Measurements from ENCODE around the gene PSMB4. TPM values are rescaled to one million over a fixed set of nuclear protein-coding genes. Genes with fewer than 3 reads are reported as not detected.

The PSMB4 gene
- total RNA-seq, 1 experiment from 2014 or later = 565 TPM

- no peak overlapping the region for H3K4me3 ChIP-seq (ENCODE audit: low read depth, low read length, poor library complexity, severe bottlenecking)
- no peaks in the 10 kb centered on the region for H3K27me3 ChIP-seq (replicated peaks; ENCODE audit: insufficient read depth, low read depth, low read length, poor library complexity)
- intact Hi-C loops (cut with micrococcal nuclease; ENCODE audit: unreplicated experiment) = no loop called here
- DNase-seq (ENCODE audit: low spot score) = no peak
- H3K27ac ChIP-seq (ENCODE audit: low read depth, low read length, poor library complexity, severe bottlenecking) = no peak overlapping the region
- ChIA-PET POLR2A (ENCODE audit: low non-redundant PET) (no interaction called here), CTCF (no interaction called here)
- H3K4me1 ChIP-seq (ENCODE audit: insufficient read depth, low read length, poor library complexity, severe bottlenecking) = peaks cover 8% of the 10 kb centered on the region
- TF ChIP-seq CTCF (conservative IDR thresholded peaks at IDR 0.05; ENCODE audit: low read depth, low read length) = no peak
- no peak for TF ChIP-seq EZH2 (IDR thresholded peaks at IDR 0.05; ENCODE audit: borderline replicate concordance, low read depth, low read length, poor library complexity, severe bottlenecking)
- H3K9me3 ChIP-seq (ENCODE audit: low read depth, low read length, poor library complexity, severe bottlenecking) = no peaks in the 10 kb centered on the region
- peaks cover 69% of the 10 kb centered on the region for H3K36me3 ChIP-seq (ENCODE audit: insufficient read depth, low read length, poor library complexity, severe bottlenecking)
- no TSS peak for BruUV-seq (replicated peaks)
Observed at GRCh38 chr1:151401860-151402259, 2.5 kb downstream of the PSMB4 start.

- ChIA-PET CTCF (no interaction called here), POLR2A (ENCODE audit: low non-redundant PET) (no interaction called here)
- Histone ChIP-seq H3K4me3 (ENCODE audit: low read depth, low read length, poor library complexity, severe bottlenecking) (no peak overlapping the region), H3K36me3 (ENCODE audit: insufficient read depth, low read length, poor library complexity, severe bottlenecking) (peaks cover 76% of the 10 kb centered on the region), H3K27me3 (replicated peaks; ENCODE audit: insufficient read depth, low read depth, low read length, poor library complexity) (no peaks in the 10 kb centered on the region), H3K27ac (ENCODE audit: low read depth, low read length, poor library complexity, severe bottlenecking) (peak overlapping the region; percentile 7), H3K4me1 (ENCODE audit: insufficient read depth, low read length, poor library complexity, severe bottlenecking) (peaks cover 8% of the 10 kb centered on the region), H3K9me3 (ENCODE audit: low read depth, low read length, poor library complexity, severe bottlenecking) (no peaks in the 10 kb centered on the region)
- no peak for DNase-seq (ENCODE audit: low spot score)
- intact Hi-C loops (cut with micrococcal nuclease; ENCODE audit: unreplicated experiment) = no loop called here
- BruUV-seq (replicated peaks) = no TSS peak
- TF ChIP-seq EZH2 (IDR thresholded peaks at IDR 0.05; ENCODE audit: borderline replicate concordance, low read depth, low read length, poor library complexity, severe bottlenecking) (no peak), CTCF (conservative IDR thresholded peaks at IDR 0.05; ENCODE audit: low read depth, low read length) (no peak)
Observed at GRCh38 chr1:151402764-151403163, 3.4 kb downstream of the PSMB4 start.

GRCh38 chr1:151403612-151404011 is 4.2 kb downstream of the PSMB4 start:
- H3K4me3 ChIP-seq (ENCODE audit: low read depth, low read length, poor library complexity, severe bottlenecking) = no peak overlapping the region
- TF ChIP-seq CTCF (conservative IDR thresholded peaks at IDR 0.05; ENCODE audit: low read depth, low read length) = no peak
- no peak for TF ChIP-seq EZH2 (IDR thresholded peaks at IDR 0.05; ENCODE audit: borderline replicate concordance, low read depth, low read length, poor library complexity, severe bottlenecking)
- CTCF ChIA-PET = no interaction called here
- peaks cover 85% of the 10 kb centered on the region for H3K36me3 ChIP-seq (ENCODE audit: insufficient read depth, low read length, poor library complexity, severe bottlenecking)
- intact Hi-C loops (cut with micrococcal nuclease; ENCODE audit: unreplicated experiment) = no loop called here
- DNase-seq (ENCODE audit: low spot score) = no peak
- peaks cover 8% of the 10 kb centered on the region for H3K4me1 ChIP-seq (ENCODE audit: insufficient read depth, low read length, poor library complexity, severe bottlenecking)
- POLR2A ChIA-PET (ENCODE audit: low non-redundant PET) = no interaction called here
- peak overlapping the region; percentile 7 for H3K27ac ChIP-seq (ENCODE audit: low read depth, low read length, poor library complexity, severe bottlenecking)
- H3K27me3 ChIP-seq (replicated peaks; ENCODE audit: insufficient read depth, low read depth, low read length, poor library complexity) = no peaks in the 10 kb centered on the region
- TSS peak; percentile 10 for BruUV-seq (replicated peaks)
- no peaks in the 10 kb centered on the region for H3K9me3 ChIP-seq (ENCODE audit: low read depth, low read length, poor library complexity, severe bottlenecking)
